ENCODE data around the gene NCKAP5.
A peak's percentile ranks its signal among the peaks of the same experiment; 100 is the strongest.

NCKAP5 gene

DNA sequence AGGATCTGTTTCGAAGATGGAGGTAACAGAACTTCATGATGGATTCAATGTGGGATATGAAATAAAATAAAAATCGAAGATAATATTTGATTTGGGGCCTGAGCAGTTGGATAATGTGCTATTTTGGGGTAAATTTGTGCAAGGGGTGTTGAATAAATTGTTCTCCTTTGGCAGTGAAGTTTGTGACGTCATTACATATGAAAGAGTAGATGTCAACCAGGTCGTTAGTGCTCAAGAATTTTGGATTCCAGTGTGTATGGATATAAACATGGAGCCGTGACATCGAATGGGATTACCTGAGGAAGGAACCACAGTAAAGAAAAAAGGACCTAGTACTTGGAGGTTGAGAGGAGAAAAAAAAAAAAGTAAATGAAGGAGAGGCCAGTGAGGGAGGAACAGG is 253.0 kb downstream of the NCKAP5 start:
- no peak for DNase-seq

DNA sequence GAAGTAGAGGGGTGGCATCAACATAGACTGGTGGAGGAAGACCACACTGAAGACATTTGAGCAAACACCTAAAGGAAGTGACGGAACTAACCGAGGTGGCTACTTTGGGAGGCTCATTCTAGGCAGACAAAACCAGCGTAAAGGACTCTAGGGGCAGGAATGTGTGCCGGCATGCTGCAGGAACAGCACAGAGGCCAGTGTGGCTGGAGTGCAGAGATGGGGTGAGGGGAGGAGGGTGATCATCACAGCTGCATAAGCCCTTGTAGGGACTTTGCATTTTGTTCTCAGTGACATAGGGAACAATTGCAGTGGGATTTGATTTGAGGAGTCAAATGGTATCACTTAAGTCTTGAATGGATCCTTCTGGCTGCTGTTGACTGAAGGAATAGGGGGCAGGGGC is 253.5 kb downstream of the NCKAP5 start:
- no peak for DNase-seq

- no peak for DNase-seq
Measured at GRCh38 chr2:133312038-133312729, 256.1 kb downstream of the NCKAP5 start.

DNA sequence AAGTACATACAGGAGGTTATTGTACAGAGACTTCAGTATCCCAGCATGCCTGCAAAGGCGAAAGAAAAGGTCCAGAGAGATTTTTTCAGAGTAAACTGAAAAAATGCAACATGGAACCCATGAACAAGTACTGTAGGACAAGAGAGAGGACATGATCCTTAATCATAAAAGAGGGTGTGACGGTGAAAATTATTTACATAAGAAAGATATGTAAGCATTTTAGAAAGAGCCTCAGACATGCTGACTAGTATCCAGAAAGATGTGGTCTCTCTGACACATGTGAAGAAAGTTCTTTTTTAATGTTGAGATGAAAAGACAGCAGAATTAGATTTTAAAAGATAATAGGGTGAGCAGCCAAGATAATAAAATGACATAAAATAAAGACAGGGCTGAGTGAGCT is 262.0 kb downstream of the NCKAP5 start:
- DNase-seq, result no peak

DNA sequence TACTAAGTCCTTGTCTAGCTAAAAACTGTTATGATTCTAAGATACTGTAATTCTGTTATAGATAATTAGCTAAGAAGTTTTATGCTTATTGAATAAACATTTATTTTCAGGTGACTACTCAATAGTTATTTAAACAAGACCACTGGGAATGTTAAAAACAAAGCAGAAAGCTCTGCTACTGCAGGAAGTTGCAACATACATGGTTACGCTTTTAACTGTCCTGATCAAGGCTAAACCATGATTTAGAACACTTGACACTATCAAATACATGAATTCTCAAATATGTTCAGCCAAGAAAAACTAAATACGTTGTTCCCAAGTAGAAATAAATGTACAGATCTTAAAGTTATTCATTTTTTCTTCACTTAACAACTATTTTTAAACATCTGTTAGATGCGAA is 263.9 kb downstream of the NCKAP5 start:
- DNase-seq, result no peak

- no peak for DNase-seq
Measured at GRCh38 chr2:133303150-133303549, 265.1 kb downstream of the NCKAP5 start.

GRCh38 chr2:133296401-133296800 is 271.9 kb downstream of the NCKAP5 start:
- DNase-seq, result no peak

DNA sequence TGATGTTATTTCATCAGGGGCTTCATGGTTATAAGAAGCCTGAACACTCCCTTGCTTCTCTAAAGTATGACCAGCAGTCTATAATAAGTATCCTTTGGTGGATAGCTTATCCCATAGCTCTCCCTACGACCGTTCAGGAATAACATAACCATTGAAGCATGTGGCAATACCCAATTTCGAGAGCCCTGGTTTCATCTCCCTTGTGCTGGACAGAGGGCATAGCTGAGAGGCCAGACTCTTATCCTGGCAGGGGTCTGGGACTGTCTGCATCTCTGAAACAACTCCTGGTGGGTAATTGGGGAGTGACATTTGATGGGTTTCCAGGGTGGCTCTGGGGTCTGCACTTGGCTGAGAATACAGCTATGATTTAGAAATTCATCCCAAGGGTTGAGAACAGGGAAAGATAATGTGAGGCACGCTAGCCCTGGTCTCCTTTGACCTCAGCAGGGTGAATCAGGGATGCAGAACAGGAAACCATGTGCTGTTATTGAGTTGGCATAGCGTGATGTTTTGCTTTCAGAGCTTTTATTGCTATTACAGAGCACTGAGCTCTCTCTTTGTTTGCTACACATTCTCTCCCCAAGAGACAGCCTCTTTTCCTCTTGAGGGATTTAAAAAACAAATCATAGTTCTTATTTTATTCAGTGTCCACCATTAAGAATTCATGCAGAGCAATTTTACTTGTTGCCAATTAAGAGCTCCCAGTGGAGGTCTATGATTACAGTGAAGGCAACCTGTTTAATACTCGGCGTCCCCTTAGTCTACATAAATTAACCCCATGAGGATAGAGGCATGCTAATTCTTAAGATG is 274.5 kb downstream of the NCKAP5 start:
- no peak for DNase-seq

GRCh38 chr2:133292259-133292658 is 276.0 kb downstream of the NCKAP5 start:
- DNase-seq, result no peak

DNA sequence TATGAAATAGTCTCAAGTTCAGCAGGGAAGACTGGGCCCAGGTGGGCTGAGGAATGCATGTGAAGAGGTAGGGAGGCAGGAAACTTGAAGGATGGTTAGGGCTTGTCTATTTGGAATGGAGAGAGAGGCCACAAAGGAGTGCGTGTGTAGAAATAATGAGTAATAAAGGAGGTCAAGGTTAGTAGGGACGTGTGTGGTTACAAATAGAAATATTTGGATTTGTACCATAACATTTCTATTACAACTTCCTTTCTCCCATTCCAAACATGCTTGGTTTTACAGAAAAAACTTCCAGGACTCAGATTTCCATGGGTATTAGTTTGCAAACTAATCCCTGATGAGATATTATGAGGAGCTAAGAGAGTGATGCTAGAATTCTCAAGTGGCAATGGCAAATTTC is 280.6 kb downstream of the NCKAP5 start:
- no peak for DNase-seq

- no peak for DNase-seq
Measured at GRCh38 chr2:133286326-133286922, 281.8 kb downstream of the NCKAP5 start.

DNA sequence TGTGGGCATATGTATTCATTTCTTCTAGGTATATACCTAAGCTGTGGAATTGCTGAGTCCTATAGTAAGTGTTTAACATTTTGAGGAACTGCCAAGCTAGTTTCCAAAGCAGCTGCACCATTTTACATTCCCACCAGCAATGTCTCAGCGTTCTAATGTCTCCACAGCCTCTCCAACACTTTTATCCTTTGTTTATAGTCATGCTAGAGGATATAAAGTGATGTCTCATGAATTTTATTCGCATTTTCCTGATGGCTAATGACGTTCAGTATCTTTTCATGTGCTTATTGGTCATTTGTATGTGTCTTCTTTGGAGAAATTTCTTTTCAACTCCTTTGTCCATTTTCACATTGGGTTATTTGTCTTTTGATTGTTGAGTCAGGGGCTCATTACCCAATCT is 295.2 kb downstream of the NCKAP5 start:
- DNase-seq, result no peak

DNA sequence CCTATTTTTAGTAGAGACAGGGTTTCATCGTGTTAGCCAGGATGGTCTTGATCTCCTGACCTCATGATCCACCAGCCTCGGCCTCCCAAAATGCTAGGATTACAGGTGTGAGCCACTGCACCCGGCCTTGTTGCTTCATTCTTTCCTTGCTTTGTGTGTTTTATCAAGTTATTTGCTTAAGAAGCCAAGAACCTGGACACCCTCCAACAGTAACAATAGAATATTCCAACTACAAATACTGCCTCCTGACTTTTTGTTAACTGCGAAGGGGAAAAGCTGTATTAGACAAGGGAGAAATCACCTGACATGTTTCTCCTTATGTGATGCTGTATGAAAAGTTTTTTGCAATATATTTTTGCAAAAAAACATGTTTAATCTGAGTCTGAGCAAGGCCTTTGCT is 297.2 kb downstream of the NCKAP5 start:
- no peak for DNase-seq

DNA sequence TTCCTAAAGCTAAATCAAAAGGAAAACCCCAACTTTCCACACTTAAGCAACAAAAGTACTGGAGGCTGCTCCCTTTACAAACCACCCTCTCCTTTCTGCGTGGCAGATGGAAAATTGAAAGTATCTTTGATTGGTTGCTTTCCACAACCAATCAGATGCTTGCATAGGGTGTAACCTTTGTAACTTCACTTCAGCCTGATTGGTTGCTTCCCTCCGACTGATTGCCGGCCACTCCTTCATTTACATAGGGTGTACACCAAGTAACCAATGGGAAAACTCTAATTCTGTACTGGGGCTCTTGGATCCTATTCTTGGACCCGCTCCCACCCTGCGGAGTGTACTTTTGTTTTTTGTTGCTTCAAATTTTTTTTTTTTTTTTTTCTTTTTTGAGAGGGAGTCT is 297.7 kb downstream of the NCKAP5 start:
- DNase-seq, result no peak

DNA sequence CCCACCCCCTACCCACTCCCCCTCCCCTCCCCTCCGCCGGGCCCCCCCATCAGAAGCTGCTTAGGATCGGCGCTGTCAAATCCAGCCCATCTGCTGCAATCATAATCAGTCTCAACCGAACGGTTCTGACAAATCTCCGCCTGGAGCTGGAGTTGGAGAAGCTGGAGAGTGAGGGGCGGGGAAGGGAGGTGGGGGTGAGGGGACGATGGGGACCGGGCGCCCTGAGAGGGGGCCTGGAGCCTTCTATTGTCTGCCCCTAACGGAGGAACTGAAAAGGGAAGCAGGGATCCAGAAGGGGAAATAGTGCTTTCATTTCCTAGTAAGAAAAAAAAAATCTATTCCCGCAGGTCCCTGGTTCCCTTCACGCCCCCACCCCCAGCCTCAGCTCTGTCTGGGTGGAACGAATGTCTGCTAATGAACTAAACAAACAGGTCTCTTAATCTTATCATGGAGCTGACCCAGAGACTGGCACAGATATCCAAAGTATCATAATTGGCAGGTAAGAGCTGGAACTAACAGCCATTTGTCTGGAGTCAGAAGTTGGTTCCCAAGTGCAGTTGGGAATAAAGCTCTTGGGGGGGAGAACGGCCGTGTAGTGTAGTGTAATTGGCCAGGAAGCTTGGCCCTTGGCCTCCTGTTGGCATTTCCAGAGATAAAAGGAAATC is 301.2 kb downstream of the NCKAP5 start:
- DNase-seq, result peak; percentile 0

GRCh38 chr2:133266041-133266925 is 302.0 kb downstream of the NCKAP5 start:
- DNase-seq, result no peak

DNA sequence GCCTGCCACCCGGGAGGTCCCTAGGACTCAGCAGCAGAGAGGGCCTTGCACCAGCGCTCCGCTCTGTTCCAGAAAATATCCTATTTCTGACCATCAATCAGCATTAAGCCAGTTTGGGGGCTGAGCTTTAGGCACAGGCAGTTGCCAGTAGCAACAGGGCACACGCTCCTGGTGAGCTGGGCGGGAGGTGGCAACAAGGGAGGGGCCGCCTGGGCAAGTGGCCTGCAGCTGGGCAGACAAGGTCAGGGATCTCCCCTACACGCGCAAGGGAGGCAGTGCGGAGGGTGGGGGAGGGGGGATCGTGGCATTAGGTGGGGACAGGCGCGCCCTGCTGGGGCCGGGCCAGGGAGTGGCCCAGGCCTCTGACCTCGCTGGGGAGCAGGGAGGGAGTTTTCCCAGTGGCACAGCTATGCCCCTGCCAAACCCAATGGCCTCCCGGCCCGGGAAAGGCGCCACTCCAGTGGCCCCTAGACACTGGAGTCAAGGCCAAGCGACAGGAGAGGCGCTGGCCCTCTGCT is 302.8 kb downstream of the NCKAP5 start:
- DNase-seq, result peak; percentile 3

DNA sequence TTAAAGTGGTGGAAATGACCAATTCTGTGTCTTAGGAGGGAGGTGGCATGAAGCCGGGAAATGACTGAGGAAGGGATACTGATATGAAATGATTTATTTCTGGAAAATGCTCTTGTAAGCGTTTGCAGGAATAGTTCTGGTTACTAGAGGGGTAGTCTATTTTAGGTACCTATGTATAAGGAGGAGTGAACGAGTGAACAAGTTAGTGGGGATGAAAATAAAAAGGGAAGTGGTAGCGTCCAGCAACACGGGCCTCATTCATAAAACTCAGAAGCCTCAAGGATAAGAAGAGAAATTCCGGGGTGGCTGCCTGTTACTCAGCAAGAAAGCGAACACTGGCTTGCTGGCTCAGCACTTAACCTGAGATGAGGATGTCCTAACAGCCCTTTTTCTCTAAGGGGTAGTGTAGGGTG is 303.3 kb downstream of the NCKAP5 start:
- DNase-seq, result no peak

GRCh38 chr2:133262893-133263292 is 305.4 kb downstream of the NCKAP5 start:
- no peak for DNase-seq

GRCh38 chr2:133255360-133255759 is 312.9 kb downstream of the NCKAP5 start:
- DNase-seq, result no peak

DNA sequence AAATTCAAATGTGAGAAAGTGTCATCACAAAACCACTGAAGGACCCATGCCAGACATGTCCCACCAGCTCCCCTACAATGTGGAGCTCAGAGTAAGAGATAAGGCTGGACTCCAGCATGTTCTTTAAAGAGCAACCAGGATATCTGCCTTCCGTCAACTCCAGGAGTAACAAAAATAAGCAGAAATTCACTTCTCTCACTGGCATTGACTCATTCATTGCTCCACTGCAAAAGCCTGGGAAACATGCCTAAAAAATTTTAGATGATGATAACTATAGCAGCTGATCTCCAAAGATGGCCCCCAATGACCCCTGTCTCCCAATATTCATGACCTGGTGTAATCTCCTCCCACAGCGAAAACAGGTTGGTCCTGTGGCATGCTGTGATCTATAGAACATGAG is 314.5 kb downstream of the NCKAP5 start:
- no peak for DNase-seq

DNA sequence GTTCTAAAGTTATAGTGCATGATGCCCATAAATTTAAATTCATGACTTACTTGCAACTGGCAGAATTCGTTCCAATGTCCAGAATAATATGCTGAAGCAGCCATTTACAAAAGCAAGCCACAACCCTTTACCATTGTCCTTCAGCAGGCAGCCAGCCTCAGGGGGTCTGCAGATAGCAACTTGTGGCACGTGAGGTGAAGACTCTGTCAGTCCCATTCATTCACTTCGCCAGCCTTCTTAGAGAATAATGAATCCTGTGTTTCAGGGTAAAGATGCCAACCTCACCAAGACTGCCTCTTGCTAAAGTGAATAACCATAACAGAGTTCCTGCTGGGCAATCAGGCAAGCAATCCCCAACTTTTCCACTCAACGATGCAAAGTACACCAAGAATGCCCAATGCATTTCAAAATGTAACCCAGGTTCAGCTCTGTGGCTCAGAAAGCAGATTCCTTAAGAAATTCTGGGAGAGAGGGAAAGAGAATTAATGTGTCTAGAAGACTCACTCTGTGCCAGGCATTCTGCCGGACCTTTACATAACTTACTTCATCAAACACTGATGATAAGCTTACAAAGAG is 315.4 kb downstream of the NCKAP5 start:
- no peak for DNase-seq

All from NCI-H69 (cell line).